Inferior parietal cortex (tissue), 1 donor: ENCODE measurements around the gene VTI1A.

ENCODE experiments used
- DNase-seq: peaks from one replicate; pipeline ENCODE4 v3.0.0-alpha.2; 2016; ENCODE audit errors: extremely low spot score

The VTI1A gene

GRCh38 chr10:112507046-112507445, 60.0 kb downstream of the VTI1A start:
- DNase-seq = no peak

GRCh38 chr10:112507988-112508387, 61.0 kb downstream of the VTI1A start:
- DNase-seq = no peak

GRCh38 chr10:112509558-112510291, 62.7 kb downstream of the VTI1A start:
- DNase-seq = no peak

GRCh38 chr10:112510384-112510783, 63.4 kb downstream of the VTI1A start:
- no peak for DNase-seq

GRCh38 chr10:112512294-112512693, 65.3 kb downstream of the VTI1A start:
- DNase-seq = no peak

GRCh38 chr10:112515126-112515525, 68.1 kb downstream of the VTI1A start:
- no peak for DNase-seq

GRCh38 chr10:112515852-112516251, 68.8 kb downstream of the VTI1A start:
- DNase-seq = no peak

- DNase-seq = no peak
These were observed 70.4 kb downstream of the VTI1A start for GRCh38 chr10:112517451-112517862.

- DNase-seq = no peak
These were observed 72.2 kb downstream of the VTI1A start for GRCh38 chr10:112519133-112519761.

GRCh38 chr10:112520914-112521313, 73.9 kb downstream of the VTI1A start:
- DNase-seq = no peak

GRCh38 chr10:112524641-112525040, 77.6 kb downstream of the VTI1A start:
- no peak for DNase-seq

- DNase-seq = no peak
These were observed 78.2 kb downstream of the VTI1A start for GRCh38 chr10:112525200-112525599.

GRCh38 chr10:112526139-112526538, 79.1 kb downstream of the VTI1A start:
- DNase-seq = no peak

- DNase-seq = no peak
These were observed 79.9 kb downstream of the VTI1A start for GRCh38 chr10:112526906-112527305.

- DNase-seq = no peak
These were observed 81.2 kb downstream of the VTI1A start for GRCh38 chr10:112528235-112528634.

GRCh38 chr10:112531421-112531820, 84.4 kb downstream of the VTI1A start:
- no peak for DNase-seq

GRCh38 chr10:112532189-112532588, 85.2 kb downstream of the VTI1A start:
- DNase-seq = no peak

- DNase-seq = no peak
These were observed 85.9 kb downstream of the VTI1A start for GRCh38 chr10:112532956-112533355.

- no peak for DNase-seq
These were observed 86.9 kb downstream of the VTI1A start for GRCh38 chr10:112533916-112534315.

- DNase-seq = no peak
These were observed 88.5 kb downstream of the VTI1A start for GRCh38 chr10:112535531-112535951.

GRCh38 chr10:112536663-112537062, 89.6 kb downstream of the VTI1A start:
- DNase-seq = no peak

- no peak for DNase-seq
These were observed 91.2 kb downstream of the VTI1A start for GRCh38 chr10:112538168-112538567.

GRCh38 chr10:112539340-112539739, 92.3 kb downstream of the VTI1A start:
- no peak for DNase-seq
